HG02884 (cell line): ENCODE results near the gene GRM8.

Experiments used
- ATAC-seq: cut with Tn5 transposase; IDR thresholded peaks from one replicate; pipeline ENCODE4 v1.9.1; 2021; ENCODE audit warnings: mild to moderate bottlenecking, moderate library complexity; ENCODE audit not compliant: unreplicated experiment

Gene GRM8

DNA sequence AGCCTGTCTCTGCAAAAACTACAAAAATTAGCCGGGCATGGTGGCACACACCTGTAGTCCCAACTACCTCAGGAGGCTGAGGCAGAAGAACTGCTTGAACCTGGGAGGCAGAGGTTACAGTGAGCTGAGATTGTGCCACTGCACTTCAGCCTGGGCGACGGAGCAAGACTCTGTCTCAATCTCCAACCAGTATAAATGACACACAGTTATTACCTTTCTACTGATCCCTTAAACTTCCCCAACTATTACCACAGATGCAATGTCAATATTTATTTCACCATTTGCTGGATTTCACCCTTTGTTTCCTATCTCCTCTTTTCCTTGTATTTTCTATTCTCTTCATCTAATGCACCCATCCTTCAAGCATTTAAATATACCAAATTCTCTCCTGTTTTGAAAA lies 431.8 kb downstream of the GRM8 start:
- no peak for ATAC-seq

DNA sequence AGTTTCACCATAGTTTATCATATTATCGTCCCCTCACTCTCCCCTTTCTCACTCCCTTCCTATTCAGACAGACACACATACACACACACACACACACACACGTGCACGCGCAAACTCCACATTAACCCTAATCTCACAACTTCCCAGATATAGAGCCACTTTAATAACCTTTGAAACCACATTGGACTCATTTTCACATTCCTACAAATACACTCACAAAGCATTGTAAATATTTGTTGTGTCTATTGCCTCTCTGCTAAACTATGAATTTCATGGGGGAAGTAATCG lies 433.6 kb downstream of the GRM8 start:
- no peak for ATAC-seq

DNA sequence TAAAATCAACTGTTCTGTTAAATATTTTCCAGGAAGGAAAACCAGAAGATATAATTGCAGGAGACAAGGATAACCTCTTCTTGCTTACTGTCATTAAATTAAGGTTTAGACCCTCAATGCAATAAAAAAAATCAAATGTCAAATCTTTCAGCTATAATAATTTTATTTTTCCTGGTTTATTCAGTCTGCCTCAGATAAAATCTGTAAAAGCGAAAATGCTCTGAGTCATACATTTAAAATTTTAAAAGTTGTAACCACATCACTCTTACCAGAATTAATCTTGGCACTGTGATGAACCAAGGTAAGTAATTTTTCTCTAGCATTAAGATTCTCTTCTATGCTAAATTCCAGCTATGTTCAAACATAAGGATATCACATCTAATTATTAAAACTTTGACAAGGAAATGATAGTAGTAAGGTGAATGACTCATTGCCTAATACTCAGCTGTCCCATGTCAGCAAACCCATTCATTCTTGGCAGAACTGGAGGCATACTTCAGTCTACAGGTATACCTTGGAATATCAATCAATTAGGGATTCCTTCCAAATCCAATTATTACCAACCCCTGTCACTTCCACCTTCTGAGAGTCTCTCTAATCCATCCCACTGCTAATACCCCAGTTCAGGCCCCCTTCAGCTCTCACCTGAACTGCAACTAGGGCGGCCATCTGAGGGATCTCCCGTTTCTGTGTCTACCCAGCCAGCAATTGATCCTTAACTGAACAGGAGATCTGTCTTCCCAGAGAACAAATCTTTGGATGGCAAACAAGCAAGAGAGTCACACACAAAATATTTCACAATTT lies 434.1 kb downstream of the GRM8 start:
- no peak for ATAC-seq

DNA sequence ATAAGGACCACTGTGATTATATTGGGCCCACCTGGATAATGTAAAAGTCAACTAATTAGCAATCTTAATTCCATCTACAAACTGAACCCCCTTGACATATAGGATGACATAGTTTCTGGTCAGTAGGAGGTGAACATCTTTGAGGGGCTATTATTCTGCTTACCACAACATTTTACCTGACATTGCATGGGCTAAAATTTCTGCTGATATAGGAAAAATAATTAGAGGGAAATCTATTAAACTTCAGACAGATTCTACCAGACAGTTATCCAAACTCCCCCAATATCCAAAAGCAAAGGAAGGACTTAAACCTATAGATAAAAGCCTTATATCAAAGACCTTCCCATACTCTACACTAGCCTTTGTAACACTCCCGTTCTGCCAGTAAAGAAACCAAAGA lies 443.6 kb downstream of the GRM8 start:
- no peak for ATAC-seq

DNA sequence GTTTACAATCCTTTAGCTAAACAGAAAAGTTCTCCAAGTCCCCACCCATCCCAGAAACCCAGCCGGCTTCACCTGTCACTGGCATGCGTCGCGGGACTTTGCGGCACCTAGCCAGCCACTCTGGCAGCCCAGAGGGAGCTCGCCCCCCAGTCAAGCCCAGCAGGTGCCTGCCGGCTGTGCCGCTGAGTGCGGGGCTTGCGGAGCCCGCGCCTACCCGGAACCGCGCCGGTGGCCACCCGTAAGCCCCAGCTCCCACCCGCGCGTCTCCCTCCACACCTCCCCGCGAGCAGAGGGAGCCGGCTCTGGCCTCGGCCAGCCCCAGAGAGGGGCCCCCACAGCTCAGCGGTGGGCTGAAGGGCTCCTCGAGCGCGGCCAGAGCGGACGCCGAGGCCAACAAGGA lies 446.1 kb downstream of the GRM8 start:
- ATAC-seq = no peak

DNA sequence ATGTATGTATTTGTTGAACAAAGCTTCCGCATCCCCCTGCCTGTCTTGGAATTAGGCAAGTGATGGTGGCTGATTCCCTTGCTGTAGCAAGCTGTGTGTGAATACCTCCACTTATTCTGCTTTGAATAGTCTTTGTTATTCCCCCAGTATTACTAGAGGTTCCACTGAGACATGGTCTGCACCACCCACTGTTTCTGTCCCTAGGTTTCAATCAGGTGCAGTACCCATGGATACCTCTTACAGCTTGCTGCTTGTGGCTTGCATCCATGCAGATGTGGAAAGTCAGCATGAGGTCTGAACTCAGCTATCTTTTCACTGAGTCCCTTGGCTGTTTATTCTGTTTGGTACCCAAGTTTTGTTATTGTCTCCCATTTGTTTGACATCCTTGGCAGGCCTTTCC lies 447.4 kb downstream of the GRM8 start:
- ATAC-seq = no peak

DNA sequence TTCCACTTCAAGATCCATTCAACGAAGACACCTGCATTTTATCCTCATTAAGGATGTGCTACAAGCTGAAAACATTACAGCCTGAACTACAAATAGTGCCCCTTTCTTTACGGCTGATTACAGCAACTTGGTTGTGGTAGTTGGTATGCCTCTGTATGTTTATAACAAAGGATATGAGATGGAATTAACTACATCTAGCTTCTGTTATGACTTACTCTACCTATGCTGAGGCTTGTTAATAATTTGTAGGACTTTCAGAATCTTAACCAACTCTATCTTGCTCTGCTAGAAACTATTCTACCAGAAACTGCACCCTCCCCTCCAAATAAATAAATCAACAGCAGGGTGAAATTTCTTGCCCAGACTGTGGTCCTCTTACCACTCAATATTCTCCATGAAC lies 448.1 kb downstream of the GRM8 start:
- ATAC-seq = no peak

DNA sequence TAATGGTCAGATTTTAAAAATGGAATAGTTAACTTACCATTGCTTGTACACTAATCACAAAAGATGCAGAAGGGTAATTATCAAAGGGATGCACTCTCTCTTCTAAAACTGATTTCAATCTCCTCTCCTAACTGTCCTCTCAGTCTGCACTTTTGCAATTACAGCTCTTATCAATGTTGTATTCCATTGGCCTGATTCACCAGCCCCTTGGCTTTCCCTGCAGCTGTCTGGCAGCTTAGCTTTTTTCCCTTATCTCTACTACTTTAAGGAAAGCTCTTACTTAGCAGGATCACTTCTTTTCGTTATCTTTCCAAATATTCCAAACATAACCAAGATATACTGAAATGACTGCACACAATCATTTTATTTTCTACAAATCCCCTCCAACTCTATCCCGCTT lies 448.8 kb downstream of the GRM8 start:
- ATAC-seq = no peak

DNA sequence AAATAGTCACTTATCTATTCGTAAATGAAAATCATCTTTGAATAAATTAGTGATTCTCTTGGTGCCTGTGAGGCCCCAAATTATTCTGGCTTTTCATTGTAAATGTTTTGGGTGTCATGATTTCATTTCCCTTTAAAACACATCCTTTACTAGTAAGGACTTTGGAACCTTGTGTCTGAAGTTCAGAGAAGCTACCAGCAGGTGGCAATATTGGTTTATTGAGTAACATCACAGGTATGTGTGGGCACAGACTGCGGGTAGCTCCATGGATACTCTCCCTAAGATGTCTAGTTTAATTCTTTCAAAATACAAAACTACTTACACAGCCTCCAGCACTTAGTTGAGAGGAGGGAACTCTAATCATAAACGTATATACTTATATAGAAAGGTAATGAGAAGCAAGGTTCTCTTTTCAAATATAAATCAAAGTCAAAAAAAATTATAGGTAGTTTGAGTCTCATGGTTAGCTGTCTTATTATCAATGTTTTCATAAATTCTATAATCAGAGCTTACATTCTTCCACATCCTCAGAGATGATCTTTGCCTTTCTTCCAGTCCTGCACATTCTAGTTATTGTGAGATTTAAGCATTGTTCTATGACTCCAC lies 449.6 kb downstream of the GRM8 start:
- ATAC-seq = peak; percentile 95

DNA sequence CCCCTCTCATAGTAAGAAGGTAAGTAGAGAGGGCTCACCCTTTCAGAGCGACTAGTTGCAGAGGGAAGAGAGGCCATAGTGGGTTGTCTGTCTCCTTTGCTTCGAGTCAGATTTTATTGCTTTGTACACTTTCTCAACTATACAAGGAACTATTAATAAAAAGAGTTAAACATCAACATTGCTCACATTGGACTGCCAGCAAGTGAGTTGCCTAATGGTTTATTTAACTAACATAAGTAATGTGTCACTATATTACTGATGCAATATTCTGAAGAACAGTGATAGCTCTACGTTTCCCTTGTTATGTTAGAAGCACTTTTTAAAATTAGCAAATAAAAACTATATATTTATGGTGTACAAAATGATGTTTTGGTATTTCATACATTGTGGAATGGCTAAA lies 451.0 kb downstream of the GRM8 start:
- ATAC-seq = no peak

DNA sequence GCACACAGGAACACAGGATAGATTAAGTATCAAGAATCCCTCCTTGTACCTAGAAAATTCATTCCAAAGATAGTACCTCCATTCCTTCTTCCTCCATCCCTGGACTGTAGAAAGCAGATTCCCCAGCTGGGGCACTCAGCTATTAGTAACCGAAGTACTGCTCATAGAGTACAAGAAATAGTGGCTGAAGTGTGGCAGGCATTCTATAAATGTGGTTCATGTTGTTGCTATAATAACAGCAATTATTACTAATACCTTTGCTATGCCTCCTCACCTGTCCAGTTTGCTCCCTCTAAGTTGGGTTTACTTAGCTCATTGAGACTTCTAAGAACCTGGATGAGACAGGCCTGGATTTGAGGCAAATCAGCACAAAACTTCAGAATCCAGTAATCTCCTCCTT lies 453.2 kb downstream of the GRM8 start:
- ATAC-seq = no peak

DNA sequence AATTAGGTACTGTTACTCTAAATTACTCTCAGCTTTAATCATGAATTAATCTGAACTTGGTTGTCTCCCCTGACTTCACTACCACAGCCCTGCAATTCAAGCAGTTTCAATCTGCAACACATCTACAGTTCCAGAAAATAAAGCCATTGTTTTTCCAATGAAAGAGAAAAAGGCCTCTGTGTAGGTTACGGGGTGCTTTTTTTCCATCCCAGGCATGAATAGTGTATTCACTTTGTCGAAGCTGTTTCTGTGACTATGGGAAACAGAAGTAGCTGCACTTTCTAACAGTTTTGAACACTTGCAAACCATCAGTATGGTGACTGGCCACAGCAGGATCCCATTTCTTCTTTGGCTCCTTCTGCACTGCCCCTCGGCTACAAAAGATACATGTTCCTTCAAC lies 460.2 kb downstream of the GRM8 start:
- no peak for ATAC-seq

DNA sequence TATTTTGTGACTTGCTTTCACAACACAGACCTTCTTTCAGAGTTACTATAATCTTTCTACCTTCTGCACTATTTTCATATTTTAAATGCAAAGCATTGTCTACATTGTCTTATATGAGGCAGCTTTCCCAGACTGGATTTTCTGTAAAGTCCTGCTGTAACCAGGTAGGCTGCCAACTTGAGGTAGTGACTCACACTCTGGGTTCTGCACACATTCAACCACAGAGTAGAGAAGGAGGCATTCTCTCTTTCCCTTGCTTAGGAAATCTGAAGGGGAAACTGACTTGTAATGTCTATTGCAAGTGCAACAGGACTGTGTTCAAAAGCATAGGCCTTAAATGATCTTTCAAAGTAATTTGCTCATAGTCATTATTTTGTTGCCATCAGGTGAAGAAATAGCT lies 461.4 kb downstream of the GRM8 start:
- ATAC-seq = no peak

DNA sequence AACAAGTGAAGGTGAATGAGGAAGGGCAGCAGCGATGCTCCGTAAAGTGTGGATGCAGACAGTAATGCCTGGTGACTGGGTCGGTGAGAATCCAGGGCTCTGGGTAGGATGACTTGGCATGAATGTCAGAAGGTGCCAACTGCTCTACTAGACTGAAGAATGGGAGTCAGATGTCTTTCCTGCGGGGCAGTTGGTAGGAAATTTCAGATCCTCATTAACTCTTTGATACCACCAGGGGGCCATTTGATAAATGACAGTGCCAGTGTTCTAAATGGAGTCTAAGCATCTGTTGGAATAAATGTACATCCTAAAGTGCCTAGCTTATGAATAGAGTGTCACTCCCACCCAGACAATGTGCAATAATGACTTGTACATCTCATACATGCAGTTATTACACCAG lies 462.0 kb downstream of the GRM8 start:
- ATAC-seq = no peak

DNA sequence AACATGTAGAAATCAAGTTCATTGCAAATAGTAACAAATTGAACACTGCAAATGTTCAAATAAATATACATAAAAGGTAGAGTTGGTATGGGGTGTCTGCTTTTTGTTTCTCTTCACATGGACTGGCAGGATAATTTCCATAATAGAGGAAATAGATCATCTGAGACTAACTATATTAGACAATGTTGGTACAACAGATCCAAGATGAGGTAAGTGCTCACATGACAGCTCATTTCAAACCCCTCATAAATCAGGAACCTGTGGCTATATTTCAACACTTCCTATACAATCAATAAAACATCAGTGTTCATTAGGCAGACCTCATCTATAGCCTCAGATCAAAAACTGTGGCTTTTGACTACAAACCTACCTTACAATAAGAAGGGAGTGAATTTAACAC lies 469.1 kb downstream of the GRM8 start:
- ATAC-seq = no peak

DNA sequence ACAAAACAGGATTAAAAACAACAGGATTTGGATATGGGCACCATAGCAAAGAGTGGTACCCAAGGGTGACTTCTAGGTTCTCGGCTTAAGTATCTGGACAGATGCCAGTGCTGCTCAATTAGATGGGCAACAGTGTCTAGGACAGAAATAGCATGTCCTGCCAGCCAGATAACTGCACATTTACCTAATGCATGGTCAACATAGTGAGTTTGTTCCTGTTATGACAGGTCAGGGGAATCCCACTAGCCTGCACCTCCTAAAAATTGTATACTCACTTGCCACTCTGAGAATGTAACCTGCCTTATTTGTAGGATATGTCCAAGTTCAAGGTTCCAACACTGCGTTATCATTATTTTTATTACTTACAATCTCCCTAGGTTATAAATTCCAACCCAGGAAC lies 471.7 kb downstream of the GRM8 start:
- ATAC-seq = peak; percentile 91

DNA sequence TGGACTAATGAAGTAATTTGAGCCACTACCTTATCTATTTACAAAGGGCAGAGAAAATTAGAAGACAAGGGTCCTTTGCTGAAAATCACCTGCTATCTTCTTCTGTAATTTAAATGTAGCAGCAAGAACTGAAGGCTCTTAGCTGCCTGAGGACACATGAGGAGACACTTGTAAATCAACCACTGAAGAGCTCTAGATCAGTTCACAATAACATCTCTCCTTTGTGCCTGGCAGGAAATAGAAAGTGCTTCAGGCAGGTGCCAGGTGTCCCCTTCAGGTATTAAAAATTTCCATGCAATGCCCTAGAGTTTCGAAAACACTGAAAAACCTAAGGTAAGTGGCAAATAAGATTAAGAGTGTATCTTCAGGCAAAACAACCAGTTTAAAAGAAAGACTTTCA lies 474.6 kb downstream of the GRM8 start:
- ATAC-seq = no peak

DNA sequence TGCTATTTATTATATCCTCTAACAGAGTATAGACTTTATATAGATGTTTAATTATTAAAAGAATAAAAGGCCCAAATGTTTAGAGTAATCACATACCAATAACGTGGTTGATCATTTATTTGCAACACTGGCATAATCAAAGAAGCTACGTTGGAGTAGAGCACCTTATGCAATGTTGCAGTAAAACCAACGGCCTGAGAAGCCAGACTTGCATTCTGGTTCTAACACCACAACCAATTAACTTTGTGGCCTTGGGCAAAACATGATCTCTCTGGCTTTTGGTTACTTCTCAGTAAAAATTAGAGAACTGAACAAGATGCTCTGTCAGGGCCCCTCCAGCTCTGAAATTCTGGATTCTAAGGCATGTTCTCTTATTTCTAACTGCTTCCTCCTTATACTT lies 476.2 kb downstream of the GRM8 start:
- ATAC-seq = no peak

DNA sequence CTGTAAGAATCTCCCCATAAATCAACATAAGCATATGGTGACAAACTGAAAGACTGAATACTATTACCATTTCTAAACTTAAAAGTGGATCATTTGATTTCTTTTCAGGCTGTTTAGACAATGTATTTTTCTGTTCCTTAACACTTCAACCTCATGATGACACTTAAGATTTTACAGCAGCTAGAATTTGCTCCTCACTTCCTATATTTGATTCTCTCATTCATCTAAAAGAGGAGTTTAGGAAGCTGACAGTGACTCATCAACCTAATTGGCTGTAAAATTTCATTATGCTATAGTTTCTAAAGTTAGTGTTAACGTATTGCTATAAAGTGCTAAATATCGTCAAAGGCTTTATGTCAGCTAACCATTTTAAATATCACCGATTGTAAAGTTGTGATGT lies 478.7 kb downstream of the GRM8 start:
- ATAC-seq = no peak

DNA sequence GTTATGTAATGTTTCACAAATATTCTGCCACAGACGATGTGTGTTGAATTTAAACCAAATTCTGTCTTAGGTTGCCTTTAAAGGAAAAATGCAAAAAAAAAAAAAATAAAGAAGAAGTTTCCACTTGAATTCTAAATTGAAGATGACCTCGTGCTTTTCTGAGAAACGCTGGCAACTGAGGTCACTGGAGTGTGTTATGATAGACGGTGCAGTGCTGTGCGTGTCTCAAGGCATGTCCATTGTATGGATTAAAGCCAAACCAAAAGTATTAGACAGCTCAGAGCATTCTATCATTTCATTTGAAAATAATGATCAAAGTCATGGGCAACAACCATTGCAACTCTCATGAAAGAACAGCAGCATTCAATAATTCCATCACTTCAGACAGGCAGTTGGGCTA lies 483.9 kb downstream of the GRM8 start:
- ATAC-seq = no peak

DNA sequence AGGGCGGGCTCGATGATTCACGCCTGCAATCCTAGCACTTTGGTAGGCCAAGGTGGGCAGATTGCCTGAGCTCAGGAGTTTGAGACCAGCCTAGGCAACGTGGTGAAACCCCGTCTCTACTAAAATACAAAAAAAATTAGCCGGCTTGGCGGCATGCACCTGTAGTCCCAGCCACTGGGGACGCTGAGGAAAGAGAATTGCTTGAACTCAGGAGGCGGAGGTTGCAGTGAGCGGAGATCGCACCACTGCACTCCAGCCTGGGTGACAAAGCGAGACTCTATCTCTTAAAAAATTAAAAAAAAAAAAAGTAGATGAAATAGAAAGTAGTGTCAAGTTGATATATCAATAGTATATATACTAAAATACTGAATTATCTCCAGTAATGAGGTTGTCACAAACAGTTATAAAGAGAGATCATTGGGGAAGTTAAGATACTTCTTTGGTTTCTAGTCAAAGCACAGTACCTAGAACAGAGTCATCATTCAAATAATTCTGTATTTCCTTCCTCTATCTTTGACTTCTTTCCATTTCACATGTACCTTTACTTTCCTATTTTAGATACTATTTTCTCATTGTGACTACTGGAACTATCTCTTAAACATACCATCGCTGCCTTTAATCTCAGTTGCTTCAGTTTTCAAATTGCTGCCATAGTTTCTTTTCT lies 491.7 kb downstream of the GRM8 start:
- no peak for ATAC-seq

DNA sequence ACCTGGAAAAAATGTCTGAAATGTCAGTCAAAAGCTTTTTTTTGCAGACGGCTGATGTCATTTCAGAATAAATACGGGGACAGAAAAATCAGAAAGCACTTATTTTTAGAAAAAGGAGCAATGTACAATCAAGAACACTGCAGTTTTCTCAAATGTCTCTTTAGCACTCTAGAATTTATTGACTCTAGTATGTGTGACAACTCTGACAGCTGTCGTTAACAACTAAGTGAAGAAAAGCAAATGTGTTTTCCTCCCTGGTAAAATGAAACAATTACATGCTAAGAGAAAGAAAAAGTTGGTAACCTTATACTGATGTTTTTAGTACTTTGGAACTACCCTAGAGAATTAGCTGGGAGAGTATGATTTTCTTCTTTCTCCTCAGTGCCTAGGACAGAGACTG lies 497.4 kb downstream of the GRM8 start:
- no peak for ATAC-seq
